C4-2B (cell line): ENCODE results near the gene ITGAV.

ENCODE experiments used
- ZFX ChIP-seq: fragments of 450-650 bp; IDR thresholded peaks from 2 replicates; pipeline ENCODE4 v1.6.1; 2017
- TF ChIP-seq, protein P1 (sequence below): fragments of 450-650 bp; conservative IDR thresholded peaks from 2 replicates; pipeline ENCODE4 v1.5.1; 2017; ENCODE audit warnings: mild to moderate bottlenecking

DNA sequence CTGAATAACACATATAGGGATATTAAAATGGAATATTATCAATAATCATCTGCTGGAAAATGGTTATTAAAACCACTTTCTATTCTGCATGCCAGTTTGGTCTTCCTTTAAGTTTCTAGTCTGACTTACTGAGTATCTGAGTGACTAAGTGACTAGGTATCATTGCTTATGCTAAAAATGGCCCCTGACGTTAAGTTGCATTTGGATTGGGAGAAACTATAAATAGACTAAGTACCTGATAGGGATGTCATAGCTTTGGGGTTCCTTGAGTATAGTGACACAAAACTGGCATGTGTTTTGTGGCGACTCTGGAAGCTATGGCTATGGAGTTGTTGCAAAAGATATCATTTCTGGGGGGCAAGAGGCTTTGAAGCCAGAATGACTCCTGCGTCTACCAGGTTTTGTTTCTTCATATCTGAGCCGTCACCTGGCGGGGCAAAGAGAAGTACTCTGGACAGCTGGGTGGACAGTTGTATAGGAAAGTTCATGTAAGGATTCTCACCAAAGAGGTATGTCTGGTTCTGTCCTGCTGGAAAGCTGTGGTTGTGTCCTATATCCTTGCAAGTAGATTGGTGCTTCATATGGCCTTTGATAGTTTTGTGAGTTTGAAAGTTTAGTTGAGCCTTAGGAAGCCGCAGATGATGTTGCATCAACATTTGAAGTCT lies 17.9 kb downstream of the ITGAV start:
- TF ChIP-seq, protein P1, sequence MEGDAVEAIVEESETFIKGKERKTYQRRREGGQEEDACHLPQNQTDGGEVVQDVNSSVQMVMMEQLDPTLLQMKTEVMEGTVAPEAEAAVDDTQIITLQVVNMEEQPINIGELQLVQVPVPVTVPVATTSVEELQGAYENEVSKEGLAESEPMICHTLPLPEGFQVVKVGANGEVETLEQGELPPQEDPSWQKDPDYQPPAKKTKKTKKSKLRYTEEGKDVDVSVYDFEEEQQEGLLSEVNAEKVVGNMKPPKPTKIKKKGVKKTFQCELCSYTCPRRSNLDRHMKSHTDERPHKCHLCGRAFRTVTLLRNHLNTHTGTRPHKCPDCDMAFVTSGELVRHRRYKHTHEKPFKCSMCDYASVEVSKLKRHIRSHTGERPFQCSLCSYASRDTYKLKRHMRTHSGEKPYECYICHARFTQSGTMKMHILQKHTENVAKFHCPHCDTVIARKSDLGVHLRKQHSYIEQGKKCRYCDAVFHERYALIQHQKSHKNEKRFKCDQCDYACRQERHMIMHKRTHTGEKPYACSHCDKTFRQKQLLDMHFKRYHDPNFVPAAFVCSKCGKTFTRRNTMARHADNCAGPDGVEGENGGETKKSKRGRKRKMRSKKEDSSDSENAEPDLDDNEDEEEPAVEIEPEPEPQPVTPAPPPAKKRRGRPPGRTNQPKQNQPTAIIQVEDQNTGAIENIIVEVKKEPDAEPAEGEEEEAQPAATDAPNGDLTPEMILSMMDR = no peak
- TF ChIP-seq ZFX = no peak
